Measurements from ENCODE around the gene SH3GL3.

GRCh38 chr15:83602021-83602420 lies 154.9 kb downstream of the SH3GL3 start:
- TF ChIP-seq, protein P1, sequence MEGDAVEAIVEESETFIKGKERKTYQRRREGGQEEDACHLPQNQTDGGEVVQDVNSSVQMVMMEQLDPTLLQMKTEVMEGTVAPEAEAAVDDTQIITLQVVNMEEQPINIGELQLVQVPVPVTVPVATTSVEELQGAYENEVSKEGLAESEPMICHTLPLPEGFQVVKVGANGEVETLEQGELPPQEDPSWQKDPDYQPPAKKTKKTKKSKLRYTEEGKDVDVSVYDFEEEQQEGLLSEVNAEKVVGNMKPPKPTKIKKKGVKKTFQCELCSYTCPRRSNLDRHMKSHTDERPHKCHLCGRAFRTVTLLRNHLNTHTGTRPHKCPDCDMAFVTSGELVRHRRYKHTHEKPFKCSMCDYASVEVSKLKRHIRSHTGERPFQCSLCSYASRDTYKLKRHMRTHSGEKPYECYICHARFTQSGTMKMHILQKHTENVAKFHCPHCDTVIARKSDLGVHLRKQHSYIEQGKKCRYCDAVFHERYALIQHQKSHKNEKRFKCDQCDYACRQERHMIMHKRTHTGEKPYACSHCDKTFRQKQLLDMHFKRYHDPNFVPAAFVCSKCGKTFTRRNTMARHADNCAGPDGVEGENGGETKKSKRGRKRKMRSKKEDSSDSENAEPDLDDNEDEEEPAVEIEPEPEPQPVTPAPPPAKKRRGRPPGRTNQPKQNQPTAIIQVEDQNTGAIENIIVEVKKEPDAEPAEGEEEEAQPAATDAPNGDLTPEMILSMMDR (IDR thresholded peaks at IDR 0.05) = no peak
- TF ChIP-seq POLR2AphosphoS5 (IDR thresholded peaks at IDR 0.05; ENCODE audit: low read depth, low read length) (no peak), TCF7L2 (IDR thresholded peaks at IDR 0.05; ENCODE audit: low read depth, low read length) (no peak), SIN3A (IDR thresholded peaks at IDR 0.05; ENCODE audit: borderline replicate concordance, insufficient read depth, low read depth, low read length) (no peak), REST (IDR thresholded peaks at IDR 0.05; ENCODE audit: insufficient read depth in 1 of 2, low read depth in 2 of 2, low read length in 1 of 2) (no peak)
